H1 (cell line): ENCODE results near the gene CX3CL1. TPM values are rescaled to one million over a fixed set of nuclear protein-coding genes. Genes with fewer than 3 reads are reported as not detected.

Experiments
- CTCF ChIA-PET: fragments of 300-600 bp; sonication (Branson Sonifier 250); formaldehyde crosslinking; loops from one replicate; lab custom pipeline; 2021; ENCODE audit not compliant: partially characterized antibody; lab: Charles Lee
- POLR2A ChIA-PET: fragments of 300-600 bp; sonication (Branson Sonifier 250); formaldehyde crosslinking; loops from one replicate; lab custom pipeline; 2021; ENCODE audit warnings: inconsistent platforms; ENCODE audit not compliant: partially characterized antibody; lab: Charles Lee
- DNase-seq, 2 experiments: peaks; one replicate each; pipeline versions ENCODE4 v3.0.0 to v3.0.0-alpha.2; 2010 to 2022; ENCODE audit warnings: low spot score in 2 of 2, low read depth in 1 of 2, mixed read lengths in 1 of 2
- FAIRE-seq: peaks from 2 replicates; lab custom pipeline; 2011; peaks lifted over from hg19 to GRCh38; lab: Jason Lieb, UNC
- H2AFZ ChIP-seq: 2 replicates; pipeline ENCODE4 v1.8.1; 2012; ENCODE audit warnings: low read length, inconsistent platforms
- H2AK5ac ChIP-seq: 2 replicates; pipeline ENCODE4 v1.6.1; 2013; ENCODE audit warnings: low read depth, low read length
- H2BK120ac ChIP-seq: replicated peaks from 2 replicates; pipeline ENCODE3; 2013; ENCODE audit warnings: low read depth, low read length, inconsistent platforms
- H2BK12ac ChIP-seq: 2 replicates; pipeline ENCODE4 v1.6.1; 2013; ENCODE audit warnings: low read depth, low read length
- H2BK15ac ChIP-seq: 2 replicates; pipeline ENCODE4 v1.6.1; 2013; ENCODE audit warnings: low read length
- H2BK20ac ChIP-seq: 2 replicates; pipeline ENCODE4 v1.6.1; 2013; ENCODE audit warnings: low read length
- H2BK5ac ChIP-seq: 2 replicates; pipeline ENCODE4 v1.6.1; 2013; ENCODE audit warnings: low read depth, low read length
- H3K14ac ChIP-seq: 2 replicates; pipeline ENCODE4 v1.6.1; 2013; ENCODE audit warnings: inconsistent platforms; ENCODE audit not compliant: insufficient read length
- H3K18ac ChIP-seq: 2 replicates; pipeline ENCODE4 v1.6.1; 2013; ENCODE audit warnings: low read length; ENCODE audit errors: extremely low read depth
- H3K23ac ChIP-seq: 2 replicates; pipeline ENCODE4 v1.6.1; 2013; ENCODE audit warnings: inconsistent platforms; ENCODE audit not compliant: insufficient read length
- H3K23me2 ChIP-seq: 2 replicates; pipeline ENCODE4 v1.6.1; 2013; ENCODE audit warnings: low read depth, low read length
- H3K27ac ChIP-seq: 2 replicates; pipeline ENCODE4 v1.6.1; 2011; ENCODE audit warnings: low read depth, low read length, inconsistent platforms
- H3K27me3 ChIP-seq, 4 experiments: replicated peaks in 1 of 4; 1 replicate in 1 of 4; 2 replicates in 3 of 4; pipeline versions ENCODE4 v1.6.1 to v1.8.1; 2011 to 2013; ENCODE audit warnings: low read length in 3 of 4, mild to moderate bottlenecking in 3 of 4, inconsistent platforms in 2 of 4, mixed read lengths in 2 of 4, moderate library complexity in 1 of 4; ENCODE audit not compliant: control insufficient read depth in 3 of 4, insufficient read depth in 3 of 4; ENCODE audit errors: extremely low read depth in 1 of 4
- H3K36me3 ChIP-seq, 4 experiments: 2 replicates each; pipeline versions ENCODE4 v1.6.1 to v1.8.1; 2011 to 2013; ENCODE audit warnings: mild to moderate bottlenecking in 4 of 4, low read length in 3 of 4, moderate library complexity in 2 of 4, control low read depth in 1 of 4, inconsistent platforms in 1 of 4; ENCODE audit not compliant: insufficient read depth in 4 of 4, control insufficient read depth in 2 of 4
- H3K4ac ChIP-seq: replicated peaks from 2 replicates; pipeline ENCODE3; 2013; ENCODE audit warnings: low read length, low read depth, mixed read lengths, inconsistent platforms; ENCODE audit not compliant: insufficient read length
- H3K4me1 ChIP-seq, 4 experiments: replicated peaks in 1 of 4; 1 replicate in 1 of 4; 2 replicates in 3 of 4; pipeline versions ENCODE4 v1.6.1 to v1.8.1; 2011 to 2013; ENCODE audit warnings: low read length in 3 of 4, inconsistent platforms in 2 of 4, mixed read lengths in 1 of 4; ENCODE audit not compliant: insufficient read depth in 4 of 4, control insufficient read depth in 3 of 4
- H3K4me2 ChIP-seq, 2 experiments: 2 replicates each; pipeline versions ENCODE4 v1.6.1 to v1.8.1; 2011 to 2013; ENCODE audit warnings: low read depth in 2 of 2, low read length in 2 of 2, control low read depth in 1 of 2, inconsistent platforms in 1 of 2, mild to moderate bottlenecking in 1 of 2; ENCODE audit not compliant: insufficient read depth in 1 of 2
- H3K4me3 ChIP-seq, 4 experiments: fragments of 200-600, 300-600 bp in 1 of 4; sonication (generic), shearing (Covaris generic), sonication (Bioruptor Twin) in 1 of 4; 2 replicates each; pipeline versions ENCODE4 v1.5.1 to v1.8.1; 2011 to 2016; ENCODE audit warnings: low read length in 4 of 4, low read depth in 3 of 4, control low read depth in 2 of 4, inconsistent platforms in 2 of 4, mild to moderate bottlenecking in 2 of 4, mixed read lengths in 1 of 4, moderate library complexity in 1 of 4; ENCODE audit not compliant: insufficient read depth in 2 of 4; ENCODE audit errors: extremely low read depth in 1 of 4
- H3K56ac ChIP-seq: replicated peaks from 2 replicates; pipeline ENCODE3; 2013; ENCODE audit warnings: low read depth, mild to moderate bottlenecking, mixed read lengths, low read length, inconsistent platforms; ENCODE audit not compliant: insufficient read length
- H3K79me1 ChIP-seq: 2 replicates; pipeline ENCODE4 v1.6.1; 2013; ENCODE audit warnings: low read depth, low read length, control low read depth
- H3K79me2 ChIP-seq, 2 experiments: 2 replicates each; pipeline versions ENCODE4 v1.6.1 to v1.8.1; 2012 to 2013; ENCODE audit warnings: low read length in 2 of 2, mild to moderate bottlenecking in 2 of 2, inconsistent platforms in 1 of 2; ENCODE audit not compliant: insufficient read depth in 2 of 2, control insufficient read depth in 1 of 2
- H3K9ac ChIP-seq, 4 experiments: replicated peaks in 1 of 4; 1 replicate in 1 of 4; 2 replicates in 3 of 4; pipeline versions ENCODE4 v1.6.1 to v1.8.1; 2011 to 2013; ENCODE audit warnings: low read depth in 3 of 4, low read length in 3 of 4, control low read depth in 2 of 4, mild to moderate bottlenecking in 2 of 4, moderate library complexity in 2 of 4, inconsistent platforms in 1 of 4; ENCODE audit errors: extremely low read depth in 1 of 4
- H3K9me3 ChIP-seq, 2 experiments: 2 replicates each; pipeline versions ENCODE4 v1.6.1 to v1.8.1; 2012 to 2013; ENCODE audit warnings: mild to moderate bottlenecking in 2 of 2, moderate library complexity in 2 of 2, control low read depth in 1 of 2, inconsistent platforms in 1 of 2, low read depth in 1 of 2, low read length in 1 of 2, mixed read lengths in 1 of 2; ENCODE audit not compliant: insufficient read depth in 2 of 2
- H4K20me1 ChIP-seq, 2 experiments: replicated peaks in 1 of 2; 2 replicates each; pipeline versions ENCODE3 to v1.8.1; 2011 to 2013; ENCODE audit warnings: inconsistent platforms in 2 of 2, low read length in 2 of 2, mild to moderate bottlenecking in 1 of 2; ENCODE audit not compliant: insufficient read depth in 2 of 2, control insufficient read depth in 1 of 2
- H4K5ac ChIP-seq: 2 replicates; pipeline ENCODE4 v1.6.1; 2013; ENCODE audit warnings: low read length, low read depth, mixed read lengths, inconsistent platforms; ENCODE audit not compliant: insufficient read length
- H4K8ac ChIP-seq: 2 replicates; pipeline ENCODE4 v1.8.0; 2013; ENCODE audit warnings: mild to moderate bottlenecking, moderate library complexity, low read length, inconsistent platforms; ENCODE audit not compliant: insufficient read depth; ENCODE audit errors: extremely low read depth
- H4K91ac ChIP-seq: replicated peaks from 2 replicates; pipeline ENCODE3; 2013; ENCODE audit warnings: low read length, mixed read lengths, inconsistent platforms; ENCODE audit not compliant: insufficient read length
- EZH2 ChIP-seq: fragments of 200-600 bp; sonication (generic); IDR thresholded peaks from 2 replicates; pipeline ENCODE4 v1.7.1; 2012; ENCODE audit warnings: low read depth, mild to moderate bottlenecking, moderate library complexity, low read length, inconsistent platforms; ENCODE audit not compliant: severe bottlenecking
- GABPA ChIP-seq: IDR thresholded peaks from 2 replicates; pipeline ENCODE4 v1.6.1; 2011; ENCODE audit warnings: mild to moderate bottlenecking, low read length, moderate library complexity, borderline replicate concordance; ENCODE audit not compliant: insufficient read depth
- HDAC6 ChIP-seq: IDR thresholded peaks from one replicate; pipeline ENCODE4 v1.7.1; 2012; ENCODE audit warnings: low read depth, mild to moderate bottlenecking, inconsistent platforms, low read length, moderate library complexity
- JUND ChIP-seq: IDR thresholded peaks from 2 replicates; pipeline ENCODE4 v1.6.1; 2011; ENCODE audit warnings: mild to moderate bottlenecking, improper control_type of control experiment, low read length
- KDM5A ChIP-seq: fragments of 200-600 bp; IDR thresholded peaks from 2 replicates; pipeline ENCODE4 v1.7.1; 2012; ENCODE audit warnings: mild to moderate bottlenecking, low read length, inconsistent platforms, mixed read lengths
- POLR2AphosphoS5 ChIP-seq: IDR thresholded peaks from 2 replicates; pipeline ENCODE4 v1.6.1; 2011; ENCODE audit warnings: low read depth, low read length
- RFX5 ChIP-seq: IDR thresholded peaks from 2 replicates; pipeline ENCODE4 v1.6.1; 2011; ENCODE audit warnings: low read depth, low read length, improper control_type of control experiment, borderline replicate concordance
- RXRA ChIP-seq: IDR thresholded peaks from 2 replicates; pipeline ENCODE4 v1.6.1; 2011; ENCODE audit warnings: low read depth, mild to moderate bottlenecking, low read length, moderate library complexity; ENCODE audit not compliant: insufficient read depth
- SIX5 ChIP-seq: IDR thresholded peaks from 2 replicates; pipeline ENCODE4 v1.6.1; 2011; ENCODE audit warnings: mild to moderate bottlenecking, low read depth, low read length
- SP2 ChIP-seq: IDR thresholded peaks from 2 replicates; pipeline ENCODE4 v1.6.1; 2012; ENCODE audit warnings: mild to moderate bottlenecking, low read length, inconsistent platforms
- TBP ChIP-seq: IDR thresholded peaks from 2 replicates; pipeline ENCODE4 v1.6.1; 2011; ENCODE audit warnings: low read depth, low read length, improper control_type of control experiment
- TEAD4 ChIP-seq: IDR thresholded peaks from 2 replicates; pipeline ENCODE4 v1.6.1; 2012; ENCODE audit warnings: low read depth, low read length, inconsistent platforms, mixed read lengths
- WGBS, 2 experiments: shearing (Covaris generic) in 1 of 2; methylation state at CpG; one replicate each; pipeline versions ENCODE4 v1.1.6 to v1.1.7; 2013 to 2015; ENCODE audit warnings: low lambda C conversion rate in 2 of 2, mixed read lengths in 2 of 2, inconsistent platforms in 1 of 2, low coverage in 1 of 2, missing lambda C conversion rate in 1 of 2; ENCODE audit not compliant: insufficient replicate concordance in 2 of 2, insufficient coverage in 1 of 2, insufficient read length in 1 of 2; ENCODE audit errors: extremely low coverage in 1 of 2, missing lambda C conversion rate in 1 of 2; 5-methylcytosine and 5-hydroxymethylcytosine counted together
- polyA plus RNA-seq, 7 experiments: library from polyadenylated mRNA; depleted of rRNA in 3 of 7; stranded (reverse) in 5 of 7; unstranded in 2 of 7; fragments of >200 nt in 5 of 7; fragments of 200-250 nt in 2 of 7; gene quantifications; 1 replicate in 5 of 7; 2 replicates in 1 of 7; 4 replicates in 1 of 7; pipeline versions ENCODE4 v1.2.1 to v1.2.3, GENCODE V29; 2011 to 2013; ENCODE audit warnings: missing spikeins in 2 of 7, mixed read lengths in 2 of 7
- total RNA-seq: library from RNA; stranded (reverse); fragmentation: NEBNext Ultra II Directional; extraction: Animal tissue kit (Norgen Biotek cat#: 25700); gene quantifications from 2 replicates; pipeline ENCODE4 v1.2.1, GENCODE V29; 2021

CX3CL1 gene
- total and polyA plus RNA-seq, 2 of the 8 experiments (the other 6 are each of a cell fraction or from before 2014, with no cell fraction given), result 1.4 to 3.0 TPM

DNA sequence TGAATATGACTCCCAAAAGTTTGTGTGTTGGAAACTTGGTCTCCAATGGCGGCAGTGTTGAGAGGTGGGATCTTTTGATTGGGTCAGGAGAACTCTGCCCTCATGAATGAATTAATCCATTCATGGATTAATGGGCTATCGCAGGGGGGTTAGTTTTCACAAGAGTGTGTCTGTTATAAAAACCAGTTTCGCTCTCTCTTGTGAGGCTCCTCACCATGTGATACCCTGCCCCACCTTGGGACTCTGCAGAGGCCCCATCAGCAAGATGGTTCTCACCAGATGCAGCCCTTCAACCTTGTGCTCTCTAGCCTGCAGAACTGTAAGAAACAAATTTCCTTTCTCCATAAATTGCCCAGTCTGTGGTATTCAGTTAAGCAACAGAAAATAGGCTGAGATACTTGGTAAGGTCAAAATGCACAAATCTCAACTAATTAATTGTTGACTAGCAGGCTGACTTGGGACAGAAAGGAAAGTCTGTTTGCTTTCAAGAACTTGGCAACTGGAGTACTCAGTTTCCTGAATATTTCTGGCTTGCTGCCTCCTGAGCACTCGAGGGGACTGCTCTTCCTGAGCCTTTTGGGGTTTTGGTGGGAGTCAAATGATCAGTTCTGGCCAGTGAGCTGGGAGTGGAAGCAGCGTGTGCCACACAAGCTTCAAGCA, 18.5 kb downstream of the CX3CL1 start:
- H3K27ac ChIP-seq, result no peak overlapping the region
- 80% methylated on average over 5 of the region's 5 CpGs; no CpG with 5 or more reads in 1 of the 2 experiments for WGBS, 2 experiments
- H2BK120ac ChIP-seq, result no peak overlapping the region
- no peak overlapping the region for H3K9ac ChIP-seq
- no peak overlapping the region for H3K4ac ChIP-seq
- H3K27me3 ChIP-seq, result no peaks in the 10 kb centered on the region; a peak in 1 of 7 replicates
- POLR2A ChIA-PET, result no interaction called here
- H4K5ac ChIP-seq, result no peak overlapping the region
- H2BK12ac ChIP-seq, result no peak overlapping the region
- no peak overlapping the region for H2AK5ac ChIP-seq
- no peaks in the 10 kb centered on the region for H3K79me2 ChIP-seq
- no peak for FAIRE-seq
- no peak overlapping the region for H3K23ac ChIP-seq
- H3K14ac ChIP-seq, result no peak overlapping the region
- no peak for TF ChIP-seq RXRA
- no peak for TF ChIP-seq TBP
- no peak for TF ChIP-seq GABPA
- TF ChIP-seq HDAC6, result no peak
- no peak for TF ChIP-seq POLR2AphosphoS5
- no peak for TF ChIP-seq KDM5A
- no peak for TF ChIP-seq JUND
- TF ChIP-seq SP2, result no peak
- TF ChIP-seq EZH2, result no peak
- TF ChIP-seq SIX5, result no peak
- TF ChIP-seq TEAD4, result no peak
- TF ChIP-seq RFX5, result no peak
- TF ChIP-seq, all 59 proteins: peak for 0
- Histone ChIP-seq H3K56ac (no peak overlapping the region), H2BK5ac (no peak overlapping the region), H4K91ac (no peak overlapping the region), H3K36me3 (no peaks in the 10 kb centered on the region), H3K4me3 (no peak overlapping the region), H3K79me1 (no peaks in the 10 kb centered on the region), H4K8ac (no peak overlapping the region), H2BK20ac (no peak overlapping the region), H2AFZ (no peak overlapping the region), H4K20me1 (peaks cover 0 to 8% of the 10 kb centered on the region in 2 experiments), H3K18ac (no peak overlapping the region), H3K4me2 (no peak overlapping the region), H2BK15ac (no peak overlapping the region), H3K9me3 (no peaks in the 10 kb centered on the region), H3K4me1 (peaks cover 0 to 2% (median 1%) of the 10 kb centered on the region in 4 experiments; a peak in 1 of 7 replicates), H3K23me2 (peaks cover 6% of the 10 kb centered on the region)
- DNase-seq, result no peak
- CTCF ChIA-PET, result interaction anchor here (1.0 to 12.3 kb wide), 7 partner anchors 9 to 76 kb away, joined by 3 to 71 read pairs (median 3); partner anchors contain the start of genes CCL17 and CX3CL1
